CD4-positive, alpha-beta T cell (primary cell): ENCODE measurements around the gene RIPK1. TPM values are rescaled to one million over a fixed set of nuclear protein-coding genes. Genes with fewer than 3 reads are reported as not detected.
A peak's percentile ranks its signal among the peaks of the same experiment; 100 is the strongest.
"Not testable (repeated sequence)": the region's sequence is repeated elsewhere in the genome, so short reads cannot be mapped to it uniquely, and the experiment has no call there.

Source experiments
- ATAC-seq: fragments of 200-7000 bp; cut with Tn5 transposase; one replicate; pipeline ENCODE4 v1.10.0; 2022; ENCODE audit warnings: mild to moderate bottlenecking; ENCODE audit not compliant: poor library complexity
- CTCF ChIA-PET: fragments of 350-600 bp; sonication (Branson Sonifier 250); formaldehyde crosslinking; loops from one replicate; lab custom pipeline; 2021; ENCODE audit warnings: antibody characterized with exemption, inconsistent platforms; lab: Charles Lee
- POLR2A ChIA-PET: fragments of 350-600 bp; sonication (Branson Sonifier 250); formaldehyde crosslinking; loops from one replicate; lab custom pipeline; 2021; ENCODE audit warnings: antibody characterized with exemption, inconsistent platforms; lab: Charles Lee
- DNase-seq, 14 experiments: peaks; one replicate each; pipeline ENCODE4 v3.0.0-alpha.2; 2013 to 2020; ENCODE audit warnings: mixed read lengths in 2 of 14
- H3K27ac ChIP-seq, 2 donors: one replicate each; pipeline versions ENCODE4 v1.5.1 to v1.7.0; 2013; ENCODE audit warnings: low read length in 2 of 2, low read depth in 1 of 2, mild to moderate bottlenecking in 1 of 2
- H3K27me3 ChIP-seq, 2 experiments: 1 replicate in 1 of 2; 2 replicates in 1 of 2; pipeline versions ENCODE4 v1.6.1 to v1.7.0; 2013; ENCODE audit warnings: low read length in 2 of 2, control low read depth in 1 of 2, mild to moderate bottlenecking in 1 of 2, moderate library complexity in 1 of 2; ENCODE audit not compliant: insufficient read depth in 2 of 2, control insufficient read depth in 1 of 2
- H3K36me3 ChIP-seq: one replicate; pipeline ENCODE4 v1.6.1; 2013; ENCODE audit warnings: low read length, control low read depth; ENCODE audit not compliant: insufficient read depth
- H3K4me1 ChIP-seq: one replicate; pipeline ENCODE4 v1.6.1; 2013; ENCODE audit warnings: low read length, control low read depth; ENCODE audit not compliant: insufficient read depth
- H3K4me3 ChIP-seq: one replicate; pipeline ENCODE4 v1.5.1; 2013; ENCODE audit warnings: mild to moderate bottlenecking, low read length, moderate library complexity
- H3K9me3 ChIP-seq, 2 experiments: 1 replicate in 1 of 2; 2 replicates in 1 of 2; pipeline versions ENCODE4 v1.6.1 to v1.7.0; 2013; ENCODE audit warnings: low read length in 2 of 2, mild to moderate bottlenecking in 2 of 2, control low read depth in 1 of 2, moderate library complexity in 1 of 2; ENCODE audit not compliant: control insufficient read depth in 1 of 2, insufficient read depth in 1 of 2
- H3K27ac Mint-ChIP-seq: one replicate; pipeline ENCODE4 v1.8.0; 2020; ENCODE audit warnings: mixed read lengths
- H3K27me3 Mint-ChIP-seq: one replicate; pipeline ENCODE4 v1.8.0; 2021; ENCODE audit warnings: mixed read lengths
- H3K36me3 Mint-ChIP-seq: one replicate; pipeline ENCODE4 v1.8.0; 2021; ENCODE audit warnings: low read depth, mixed read lengths
- H3K4me1 Mint-ChIP-seq: one replicate; pipeline ENCODE4 v1.8.0; 2021; ENCODE audit warnings: low read depth, mixed read lengths
- H3K4me3 Mint-ChIP-seq: one replicate; pipeline ENCODE4 v1.8.0; 2020; ENCODE audit warnings: mild to moderate bottlenecking, mixed read lengths
- H3K9me3 Mint-ChIP-seq: one replicate; pipeline ENCODE4 v1.8.0; 2020; ENCODE audit warnings: mixed read lengths
- intact Hi-C, 2 experiments: fragments of 100-400 bp; cut with DNase I in 1 of 2; cut with micrococcal nuclease in 1 of 2; formaldehyde crosslinking; loops; one replicate each; pipeline versions ENCODE4 v1.15.1 to v1.9.0; 2023 to 2025; cut with DNase I, micrococcal nuclease
- polyA plus RNA-seq, 2 donors: library from polyadenylated mRNA; unstranded; fragments of 120-200 nt; gene quantifications; one replicate each; pipeline ENCODE4 v1.2.1, GENCODE V29; 2013
- total RNA-seq, 174 experiments: library from RNA in 2 of 174; stranded (reverse) in 2 of 174; gene quantifications; one replicate each; pipeline ENCODE4 v1.2.3 and lab custom pipeline; 2021 to 2026
- TF ChIP-seq, protein P1 (sequence below): fragments of 200-600 bp; IDR thresholded peaks from one replicate; pipeline ENCODE4 v1.8.0; 2022; ENCODE audit warnings: antibody characterized with exemption, mild to moderate bottlenecking

Gene RIPK1
- total RNA-seq (10 to 100 TPM; 17.2 to 17.3 TPM), total RNA-seq (lab: John Stamatoyannopoulos, UW) (48.2 to 168 (median 103) reads per million in 172 experiments)
- polyA plus RNA-seq (2013, experiment 1 of 2) = 29.1 TPM
- polyA plus RNA-seq (2013, experiment 2 of 2) = 34.2 TPM

DNA sequence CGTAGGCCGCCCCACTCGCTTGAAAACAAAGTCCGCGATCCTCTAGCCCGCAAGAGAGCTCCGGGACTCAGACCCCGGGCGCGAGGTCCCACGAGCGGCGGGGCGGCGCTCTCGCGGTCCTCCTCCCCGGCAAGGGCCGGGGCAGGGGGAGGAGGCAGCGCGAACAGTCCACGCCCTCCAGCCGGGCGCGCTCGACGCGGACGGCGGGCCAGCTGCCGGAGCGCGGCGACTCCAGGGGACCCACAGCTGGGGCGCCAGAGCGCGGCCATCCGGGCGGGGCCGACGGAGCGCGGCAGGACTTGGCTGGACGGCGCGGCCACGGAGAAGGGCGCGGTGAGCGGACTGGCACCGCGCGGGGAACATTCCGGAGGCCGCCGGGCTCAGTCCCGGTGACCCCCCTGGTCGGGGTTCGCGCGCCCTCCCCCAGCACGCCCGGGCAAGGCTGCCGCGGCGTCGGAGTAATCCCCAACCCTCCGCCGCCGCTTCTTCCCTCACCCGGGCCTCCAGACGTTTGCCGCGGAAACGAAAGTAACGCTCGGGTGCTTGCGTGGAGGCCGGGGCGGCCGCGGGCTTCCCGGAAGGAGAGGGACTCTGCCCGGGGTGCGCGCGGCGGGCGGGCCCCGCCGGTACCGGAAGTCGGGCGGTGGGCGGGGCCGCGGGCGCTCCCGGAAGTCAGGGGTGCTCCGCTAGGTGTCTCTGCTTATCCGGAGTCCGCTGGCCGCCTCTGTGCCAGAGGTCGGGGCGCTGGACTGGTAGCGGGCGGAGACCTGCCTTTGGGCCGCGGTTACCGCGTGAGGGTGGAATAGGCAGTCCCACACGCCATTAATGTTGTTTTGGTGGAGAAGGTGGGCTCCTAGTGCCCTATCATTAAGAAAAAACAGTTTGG, at the start of gene RIPK1:
Gene RIPK1, plus strand, starts transcription at position 166 of the 886 bp plus-strand sequence. CDS start 8,330 bp downstream, outside the sequence.
- peak; percentile 87 to 97 (median 94) for DNase-seq
- POLR2A ChIA-PET = interaction anchor here (0.5 to 5.5 kb wide), 25 partner anchors 8 to 953 kb away, joined by 3 to 93 read pairs (median 4); partner anchors contain the start of genes BPHL, FAM50B, NQO2 and PSMG4
- H3K4me1 Mint-ChIP-seq = peaks cover 74% of the 10 kb centered on the region
- CTCF ChIA-PET = interaction anchor here (1.3 to 2.1 kb wide), 3 partner anchors 11 to 80 kb away, joined by 3 to 6 read pairs (median 5); no protein-coding TSS in a partner anchor
- H3K4me3 Mint-ChIP-seq = peak within 1 kb of the TSS; percentile 99
- H3K36me3 Mint-ChIP-seq = peaks cover 38% of the 10 kb centered on the region
- ATAC-seq = peak; percentile 73
- H3K27ac Mint-ChIP-seq = peak within 1 kb of the TSS; percentile 99
- H3K27ac ChIP-seq = peak within 1 kb of the TSS; percentile 88 to 94
- intact Hi-C loops = loop anchor here (1.0 to 5.0 kb wide), 7 partner anchors 49 to 954 kb away; partner anchors contain the start of genes BPHL (in 2 of the 2), PSMG4 (in 1 of the 2) and SERPINB1 (in 1 of the 2)
- H3K27me3 ChIP-seq = no peaks in the 10 kb centered on the region
- no peaks in the 10 kb centered on the region for H3K27me3 Mint-ChIP-seq
- no peaks in the 10 kb centered on the region for H3K9me3 Mint-ChIP-seq
- H3K4me3 ChIP-seq = peak within 1 kb of the TSS; percentile 84
- H3K4me1 ChIP-seq = peaks cover 44% of the 10 kb centered on the region
- peaks cover 16% of the 10 kb centered on the region for H3K36me3 ChIP-seq
- H3K9me3 ChIP-seq = no peaks in the 10 kb centered on the region
- TF ChIP-seq, protein P1, sequence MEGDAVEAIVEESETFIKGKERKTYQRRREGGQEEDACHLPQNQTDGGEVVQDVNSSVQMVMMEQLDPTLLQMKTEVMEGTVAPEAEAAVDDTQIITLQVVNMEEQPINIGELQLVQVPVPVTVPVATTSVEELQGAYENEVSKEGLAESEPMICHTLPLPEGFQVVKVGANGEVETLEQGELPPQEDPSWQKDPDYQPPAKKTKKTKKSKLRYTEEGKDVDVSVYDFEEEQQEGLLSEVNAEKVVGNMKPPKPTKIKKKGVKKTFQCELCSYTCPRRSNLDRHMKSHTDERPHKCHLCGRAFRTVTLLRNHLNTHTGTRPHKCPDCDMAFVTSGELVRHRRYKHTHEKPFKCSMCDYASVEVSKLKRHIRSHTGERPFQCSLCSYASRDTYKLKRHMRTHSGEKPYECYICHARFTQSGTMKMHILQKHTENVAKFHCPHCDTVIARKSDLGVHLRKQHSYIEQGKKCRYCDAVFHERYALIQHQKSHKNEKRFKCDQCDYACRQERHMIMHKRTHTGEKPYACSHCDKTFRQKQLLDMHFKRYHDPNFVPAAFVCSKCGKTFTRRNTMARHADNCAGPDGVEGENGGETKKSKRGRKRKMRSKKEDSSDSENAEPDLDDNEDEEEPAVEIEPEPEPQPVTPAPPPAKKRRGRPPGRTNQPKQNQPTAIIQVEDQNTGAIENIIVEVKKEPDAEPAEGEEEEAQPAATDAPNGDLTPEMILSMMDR = peak; percentile 40

DNA sequence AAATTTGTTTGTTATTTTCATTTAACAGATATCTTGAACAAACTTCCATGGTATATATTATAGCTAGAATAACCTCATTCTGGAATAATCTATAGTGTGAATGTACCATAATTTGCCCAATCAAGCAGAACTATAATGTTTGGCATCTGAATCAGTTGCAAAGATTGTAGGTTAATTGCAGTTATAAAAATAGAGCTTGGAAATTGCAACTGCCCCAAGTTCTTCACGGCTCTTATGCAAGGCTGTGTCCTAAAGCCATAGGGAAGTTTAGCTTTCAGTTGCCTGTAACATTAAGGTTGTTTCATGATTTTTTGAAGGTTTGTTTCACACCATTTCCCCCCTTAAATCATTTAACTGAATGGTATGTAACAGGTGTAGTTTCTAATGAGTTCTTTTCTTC, 49.2 kb upstream of the RIPK1 start:
- no peak overlapping the region for H3K27ac ChIP-seq
- no peaks in the 10 kb centered on the region for H3K9me3 Mint-ChIP-seq
- TF ChIP-seq, protein P1 = no peak
- ChIA-PET CTCF (interaction anchor here (1.0 kb wide), 1 partner anchor 18 kb away, joined by 3 read pairs; no protein-coding TSS in a partner anchor), POLR2A (interaction anchor here (0.7 to 1.8 kb wide), 2 partner anchors 13 to 29 kb away, joined by 3 to 4 read pairs; no protein-coding TSS in a partner anchor)
- peaks cover 22% of the 10 kb centered on the region for H3K4me1 ChIP-seq
- intact Hi-C loops = no loop called here
- no peak overlapping the region for H3K27ac Mint-ChIP-seq
- H3K36me3 ChIP-seq = peaks cover 36% of the 10 kb centered on the region
- peaks cover 15% of the 10 kb centered on the region for H3K4me1 Mint-ChIP-seq
- peaks cover 62% of the 10 kb centered on the region for H3K36me3 Mint-ChIP-seq
- H3K27me3 Mint-ChIP-seq = no peaks in the 10 kb centered on the region
- no peak for ATAC-seq
- H3K4me3 ChIP-seq = no peak overlapping the region
- H3K9me3 ChIP-seq = peaks cover 0 to 4% of the 10 kb centered on the region in 2 experiments
- H3K4me3 Mint-ChIP-seq = no peak overlapping the region
- DNase-seq = no peak
- no peaks in the 10 kb centered on the region for H3K27me3 ChIP-seq

DNA sequence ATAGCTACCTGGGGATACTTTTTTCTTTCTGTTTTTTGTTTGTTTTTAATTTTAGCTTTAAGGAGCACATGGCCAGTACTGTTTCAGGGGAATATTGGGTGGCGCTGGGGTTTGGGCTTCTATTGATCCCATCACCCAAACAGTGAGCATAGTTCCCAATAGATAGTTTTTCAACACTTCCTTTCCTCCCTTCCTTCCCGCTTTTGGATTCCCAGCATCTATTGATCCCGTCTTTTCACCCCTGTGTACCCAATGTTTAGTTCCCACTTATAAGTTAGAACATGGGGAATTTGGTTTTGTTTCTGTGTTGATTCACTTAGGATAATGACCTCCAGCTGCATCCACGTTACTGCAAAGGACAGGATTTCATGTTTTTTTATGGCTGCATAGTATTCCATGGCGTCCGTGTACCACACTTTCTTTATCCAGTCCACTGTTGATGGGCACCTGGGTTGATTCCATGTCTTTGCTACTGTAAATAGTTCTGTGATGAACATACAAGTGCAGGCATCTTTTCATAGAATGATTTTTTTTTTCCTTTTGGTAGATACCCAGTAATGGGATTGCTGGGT, 48.5 kb upstream of the RIPK1 start:
- no peak for DNase-seq
- peaks cover 54% of the 10 kb centered on the region for H3K36me3 Mint-ChIP-seq
- Histone ChIP-seq H3K4me3 (no peak overlapping the region), H3K4me1 (peaks cover 30% of the 10 kb centered on the region), H3K27ac (no peak overlapping the region), H3K27me3 (no peaks in the 10 kb centered on the region), H3K36me3 (peaks cover 29% of the 10 kb centered on the region), H3K9me3 (peaks cover 0 to 4% of the 10 kb centered on the region in 2 experiments)
- POLR2A ChIA-PET = interaction anchor here (0.7 to 8.7 kb wide), 4 partner anchors 12 to 34 kb away, joined by 3 to 82 read pairs (median 4); partner anchors contain the start of gene NQO2
- no peaks in the 10 kb centered on the region for H3K27me3 Mint-ChIP-seq
- H3K27ac Mint-ChIP-seq = peak overlapping the region; percentile 25
- no peaks in the 10 kb centered on the region for H3K9me3 Mint-ChIP-seq
- TF ChIP-seq, protein P1 = no peak
- CTCF ChIA-PET = interaction anchor here (0.7 to 1.3 kb wide), 3 partner anchors 10 to 18 kb away, joined by 3 read pairs; no protein-coding TSS in a partner anchor
- no peak overlapping the region for H3K4me3 Mint-ChIP-seq
- H3K4me1 Mint-ChIP-seq = peaks cover 20% of the 10 kb centered on the region
- intact Hi-C loops = no loop called here
- no peak for ATAC-seq

DNA sequence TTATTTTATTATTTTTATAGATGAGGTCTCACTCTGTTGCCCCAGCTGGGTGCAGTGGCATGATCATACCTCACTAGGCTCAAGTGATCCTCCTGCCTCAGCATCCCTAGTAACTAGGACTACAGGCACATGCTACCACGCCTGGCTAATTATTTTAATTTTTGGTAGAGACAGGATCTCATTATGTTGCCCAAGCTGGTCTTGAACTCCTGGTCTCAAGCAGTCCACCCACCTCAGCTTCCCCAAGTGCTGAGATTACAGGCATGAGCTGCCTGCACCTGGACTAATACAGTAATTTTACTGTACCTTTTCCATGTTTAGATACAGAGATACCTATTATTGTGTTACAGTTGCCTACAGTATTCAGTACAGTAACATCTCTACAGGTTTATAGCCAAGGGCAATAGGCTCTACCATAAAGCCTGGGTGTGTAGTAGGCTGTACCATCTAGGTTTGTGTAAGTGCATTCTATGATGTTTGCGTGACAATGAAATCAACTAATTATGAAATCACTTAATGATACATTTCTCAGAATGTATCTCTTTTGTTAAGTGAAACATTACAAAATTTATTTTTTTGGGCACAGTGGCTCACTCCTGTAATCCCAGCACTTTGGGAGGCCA, 47.2 kb upstream of the RIPK1 start:
- CTCF ChIA-PET = interaction anchor here (1.3 kb wide), 1 partner anchor 19 kb away, joined by 4 read pairs; no protein-coding TSS in a partner anchor

More for the DNA sequence above, 47.2 kb upstream of the RIPK1 start:
- H3K27ac Mint-ChIP-seq, H3K9me3 Mint-ChIP-seq, H3K9me3 ChIP-seq, H3K27ac ChIP-seq, H3K27me3 Mint-ChIP-seq, H3K27me3 ChIP-seq, ATAC-seq, H3K4me3 Mint-ChIP-seq, intact Hi-C loops, H3K4me3 ChIP-seq, DNase-seq: not testable (repeated sequence)
- peaks cover 19% of the 10 kb centered on the region for H3K36me3 ChIP-seq
- Mint-ChIP-seq H3K4me1 (peaks cover 29% of the 10 kb centered on the region), H3K36me3 (peaks cover 42% of the 10 kb centered on the region)
- H3K4me1 ChIP-seq = peaks cover 43% of the 10 kb centered on the region
- POLR2A ChIA-PET = interaction anchor here (1.2 to 8.9 kb wide), 3 partner anchors 20 to 33 kb away, joined by 3 to 82 read pairs (median 78); partner anchors contain the start of gene NQO2
